Activated CD4-positive, alpha-beta T cell treated with anti-CD3 and anti-CD28 coated beads for 24 hours (primary cell): ENCODE measurements around the gene AICDA.
"Not testable (repeated sequence)": the region's sequence is repeated elsewhere in the genome, so short reads cannot be mapped to it uniquely, and the experiment has no call there.

Experiments
- DNase-seq, 2 donors: peaks; one replicate each; pipeline ENCODE4 v3.0.0-alpha.2; 2020; ENCODE audit warnings: low read depth in 2 of 2

The AICDA gene

DNA sequence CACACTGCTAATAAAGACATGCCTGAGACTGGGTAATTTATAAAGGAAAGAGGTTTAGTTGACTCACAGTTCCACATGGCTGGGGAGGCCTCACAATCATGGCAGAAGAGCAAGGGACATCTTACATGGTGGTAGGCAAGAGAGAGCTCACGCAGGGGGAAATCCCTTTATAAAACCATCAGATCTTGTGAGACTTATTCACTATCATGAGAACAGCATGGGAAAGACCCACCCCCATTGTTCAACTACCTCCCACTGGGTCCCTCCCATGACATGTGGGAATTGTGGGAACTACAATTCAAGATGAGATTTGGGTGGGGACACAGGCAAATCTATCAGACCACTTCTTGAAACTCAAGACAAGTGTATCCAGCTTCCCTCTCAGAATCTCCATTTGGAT lies 1.2 kb upstream of the AICDA start:
- not testable (repeated sequence) for DNase-seq

GRCh38 chr12:8609061-8609570 lies 3.5 kb downstream of the AICDA start:
- DNase-seq: no peak

DNA sequence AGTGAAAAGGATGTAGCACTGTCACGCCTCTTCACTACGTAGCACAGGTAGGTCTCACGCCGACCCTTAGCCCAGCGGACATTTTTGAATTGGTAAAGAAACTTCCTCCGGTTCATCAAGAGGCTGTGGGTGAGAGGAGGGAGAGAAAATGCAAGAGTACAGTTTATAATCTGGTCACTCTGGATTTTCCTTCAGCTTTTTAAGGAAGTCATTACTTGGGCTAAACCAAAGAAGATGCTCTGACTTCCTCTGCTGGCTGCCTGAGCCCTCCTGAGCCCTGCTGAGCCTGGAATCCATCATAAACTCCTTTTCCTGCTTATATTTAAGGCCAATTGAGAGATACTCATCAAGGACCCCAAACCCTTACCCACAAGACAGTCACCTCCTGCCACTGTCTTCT lies 5.8 kb downstream of the AICDA start:
- no peak for DNase-seq

- DNase-seq: no peak
These were observed 7.6 kb downstream of the AICDA start for GRCh38 chr12:8605057-8605456.

DNA sequence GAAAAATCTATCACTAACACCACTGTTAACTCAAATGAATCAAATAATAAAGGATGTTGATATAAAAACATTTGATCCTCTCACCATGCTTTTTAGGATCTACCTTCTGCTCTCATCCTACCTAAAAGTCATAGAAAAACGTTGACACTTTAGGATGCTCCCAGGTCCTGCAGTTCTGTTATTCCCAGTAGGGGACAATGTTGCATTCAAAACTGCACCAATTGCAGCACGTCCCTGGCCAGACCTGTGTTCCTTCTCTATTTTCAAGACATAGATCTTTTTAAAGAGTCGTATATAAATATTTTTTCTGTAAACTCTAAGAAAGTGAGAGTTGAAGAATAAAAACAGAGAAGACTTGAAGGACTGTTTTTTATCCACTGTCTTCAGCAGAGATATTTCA lies 8.8 kb downstream of the AICDA start:
- DNase-seq: no peak

GRCh38 chr12:8603286-8603685 lies 9.4 kb downstream of the AICDA start:
- no peak for DNase-seq

- no peak for DNase-seq
These were observed 16.1 kb downstream of the AICDA start for GRCh38 chr12:8596561-8596960.

DNA sequence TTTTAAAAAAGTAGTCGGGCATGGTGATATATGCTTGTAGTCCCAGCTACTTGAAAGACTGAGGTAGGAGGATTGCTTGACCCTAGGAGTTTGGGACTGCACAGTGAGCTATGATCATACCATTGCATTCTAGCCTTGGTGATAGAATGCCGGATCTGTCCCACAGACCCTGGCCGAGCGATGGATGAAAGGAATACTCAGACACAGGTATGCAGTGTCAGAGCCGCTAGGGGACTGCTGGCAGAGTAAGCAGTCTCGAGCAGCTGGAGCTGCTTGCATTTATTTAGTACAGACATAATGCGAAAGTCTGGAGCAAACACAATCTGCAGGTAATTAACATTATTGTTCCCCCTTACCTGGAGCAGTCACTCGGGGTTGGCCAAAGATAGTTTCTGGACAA lies 18.6 kb downstream of the AICDA start:
- no peak for DNase-seq

DNA sequence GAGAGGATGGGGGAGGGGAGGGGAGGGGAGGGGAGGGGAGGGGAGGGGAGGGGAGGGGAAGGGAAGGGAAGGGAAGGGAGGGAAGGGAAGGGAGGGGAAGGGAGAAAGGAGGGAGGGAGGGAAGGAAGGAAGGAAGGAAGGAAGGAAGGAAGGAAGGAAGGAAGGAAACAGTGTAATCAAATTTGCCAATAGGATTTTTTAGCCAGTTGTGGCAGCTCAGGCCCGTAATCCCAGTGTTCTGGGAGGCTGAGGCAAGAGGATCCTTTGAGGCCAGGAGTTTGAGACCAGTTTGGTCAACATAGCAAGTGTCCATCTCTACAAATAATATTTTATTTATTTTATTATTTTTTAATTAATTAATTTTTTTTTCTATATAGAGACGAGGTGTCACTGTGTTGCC lies 19.4 kb downstream of the AICDA start:
- no peak for DNase-seq

GRCh38 chr12:8590842-8591545 lies 21.7 kb downstream of the AICDA start:
- no peak for DNase-seq

DNA sequence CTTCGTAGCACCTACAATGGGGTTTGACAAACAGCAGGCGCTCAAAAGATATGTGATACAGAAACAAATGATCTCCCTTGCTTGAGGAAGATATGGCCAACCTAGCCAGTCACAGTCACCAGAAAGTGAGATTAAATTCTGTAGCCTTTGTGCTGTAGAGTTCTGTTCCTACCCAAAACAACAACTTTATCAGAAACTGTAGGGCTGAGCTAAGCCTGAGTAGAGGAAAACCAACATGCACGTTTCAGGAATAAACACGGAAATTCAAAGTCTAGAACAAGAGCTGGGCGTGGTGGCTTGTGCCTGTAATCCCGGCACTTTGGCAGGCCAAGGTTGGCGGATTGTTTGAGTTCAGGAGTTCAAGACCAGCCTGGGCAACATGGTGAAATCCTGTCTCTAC lies 23.0 kb downstream of the AICDA start:
- no peak for DNase-seq

DNA sequence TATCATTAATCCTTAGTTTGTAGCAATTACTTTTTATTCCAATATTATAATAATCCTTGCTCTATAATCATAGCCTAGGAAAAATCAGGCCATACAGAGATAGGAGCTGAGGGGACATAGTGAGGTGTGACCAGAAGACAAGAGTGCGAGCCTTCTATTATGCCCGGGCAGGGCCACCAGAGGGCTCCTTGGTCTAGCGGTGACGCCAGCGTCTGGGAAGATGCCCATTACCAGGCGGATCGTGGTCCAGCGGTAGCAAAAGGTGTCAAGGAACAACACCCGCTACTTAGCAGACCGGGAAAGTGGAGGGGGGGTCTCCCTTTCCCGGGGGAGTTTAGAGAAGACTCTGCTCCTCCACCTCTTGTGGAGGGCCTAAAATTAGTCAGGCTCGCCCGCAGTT lies 28.2 kb downstream of the AICDA start:
- DNase-seq: not testable (repeated sequence)

DNA sequence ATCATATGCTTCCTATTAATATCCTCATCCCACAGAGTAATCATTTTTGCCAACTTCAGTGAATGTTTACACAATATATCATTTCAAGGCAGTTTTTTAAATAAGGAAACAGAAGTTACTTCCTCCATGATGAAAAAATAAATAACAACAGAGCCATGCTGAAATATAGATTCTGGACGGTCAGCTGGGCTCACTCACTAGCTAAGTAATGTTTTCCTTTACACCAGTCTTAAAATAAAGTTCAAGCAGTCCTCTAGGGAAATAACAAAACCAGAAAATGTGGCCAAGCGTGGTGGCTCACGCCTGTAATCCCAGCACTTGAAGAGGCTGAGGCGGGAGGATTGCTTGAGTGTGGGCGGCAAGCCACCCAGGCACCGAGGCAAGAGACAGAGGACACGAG lies 28.7 kb downstream of the AICDA start:
- no peak for DNase-seq

DNA sequence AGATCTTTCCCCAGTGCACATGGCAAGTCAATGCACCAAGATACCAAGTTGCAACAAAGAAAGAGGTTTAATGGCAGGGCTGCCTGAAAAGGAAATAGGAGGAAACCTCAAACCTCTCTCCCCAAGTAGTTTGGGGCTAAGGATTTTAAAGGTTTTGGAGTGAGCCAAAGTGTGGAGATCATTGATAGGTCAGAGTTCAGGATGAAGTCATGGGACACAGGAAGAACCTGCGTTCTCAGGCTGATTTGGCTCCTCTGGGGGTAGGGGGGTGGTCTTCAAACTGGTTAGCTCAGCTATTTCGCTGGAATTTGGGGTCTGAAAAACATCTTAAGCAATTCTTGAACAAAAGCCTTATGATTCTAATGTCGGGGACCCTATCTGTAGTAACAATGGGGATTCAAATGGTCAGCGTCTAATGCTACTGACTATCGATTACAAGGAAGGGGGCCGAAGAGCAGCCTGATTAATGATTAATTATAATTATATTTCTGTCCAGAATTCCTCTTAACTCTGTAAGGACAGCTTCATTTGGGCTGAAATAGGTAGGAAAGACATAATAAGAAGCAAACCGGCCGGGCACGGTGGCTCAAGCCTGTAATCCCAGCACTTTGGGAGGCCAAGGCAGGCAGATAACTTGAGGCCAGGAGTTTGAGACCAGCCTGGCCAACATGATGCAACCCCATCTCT lies 31.4 kb downstream of the AICDA start:
- DNase-seq: no peak

- no peak for DNase-seq
These were observed 34.8 kb downstream of the AICDA start for GRCh38 chr12:8577879-8578278.

GRCh38 chr12:8572507-8572906 lies 40.2 kb downstream of the AICDA start:
- no peak for DNase-seq

- no peak for DNase-seq
These were observed 46.1 kb downstream of the AICDA start for GRCh38 chr12:8566525-8566924.

GRCh38 chr12:8566052-8566451 lies 46.6 kb downstream of the AICDA start:
- DNase-seq: not testable (repeated sequence)

- no peak for DNase-seq
These were observed 48.0 kb downstream of the AICDA start for GRCh38 chr12:8564656-8565055.

DNA sequence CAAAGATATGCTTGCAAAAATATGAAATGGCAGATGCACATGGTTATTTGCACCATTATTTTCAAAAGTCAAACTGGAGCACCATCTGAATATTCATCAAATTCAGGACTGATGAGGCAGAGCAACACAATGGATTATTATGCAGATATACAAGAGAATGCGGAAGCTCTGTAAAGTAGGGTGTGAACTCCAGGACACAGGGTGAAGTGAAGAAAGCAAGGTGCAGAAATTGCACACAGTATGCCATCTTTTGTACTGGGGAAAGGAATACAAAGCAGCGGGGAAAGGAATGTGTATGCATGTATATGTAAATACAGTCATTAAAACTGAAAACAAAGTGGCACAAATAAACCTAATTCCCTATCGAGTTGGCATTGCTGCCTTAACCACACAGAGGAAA lies 49.3 kb downstream of the AICDA start:
- DNase-seq: no peak

DNA sequence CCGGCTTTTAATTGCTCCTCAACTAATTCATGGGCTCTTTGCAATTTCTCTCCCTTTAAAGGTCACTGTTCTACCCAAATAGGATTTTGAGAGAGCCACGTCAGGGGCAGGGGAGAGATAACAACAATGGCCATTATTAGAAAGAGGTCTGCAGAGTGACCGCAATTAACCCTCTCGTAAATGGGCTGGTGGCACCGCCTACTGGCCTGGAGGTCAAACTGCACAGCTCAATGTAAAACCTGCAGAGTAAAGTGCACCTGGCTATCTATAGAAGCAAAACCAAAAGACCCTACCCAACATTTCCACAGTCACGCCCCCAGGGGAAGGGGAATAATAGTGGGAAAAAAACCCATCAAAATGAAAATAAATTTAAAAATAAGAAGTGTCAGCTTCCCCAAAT lies 50.3 kb downstream of the AICDA start:
- no peak for DNase-seq

GRCh38 chr12:8561011-8561410 lies 51.6 kb downstream of the AICDA start:
- no peak for DNase-seq

DNA sequence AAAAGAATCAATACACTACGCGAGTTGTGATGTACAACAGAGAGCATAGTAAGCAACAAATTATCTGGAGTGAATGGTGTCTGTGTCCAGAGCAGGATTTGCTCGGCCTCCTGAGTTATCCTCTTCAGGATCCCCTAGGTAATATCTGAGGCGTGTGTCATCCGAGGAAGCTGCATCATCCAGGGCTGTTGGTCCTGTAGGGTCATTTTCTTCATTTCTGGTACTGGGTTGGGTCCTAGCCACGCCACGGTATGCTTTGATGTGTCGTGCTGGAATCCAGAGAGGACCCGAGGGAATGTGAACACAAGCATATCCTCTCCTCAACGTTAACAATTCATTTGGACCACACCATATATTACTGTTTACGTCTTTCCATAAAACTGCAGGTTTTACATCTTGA lies 53.0 kb downstream of the AICDA start:
- DNase-seq: no peak
